Measurements from ENCODE around the gene NNMT.

DNA sequence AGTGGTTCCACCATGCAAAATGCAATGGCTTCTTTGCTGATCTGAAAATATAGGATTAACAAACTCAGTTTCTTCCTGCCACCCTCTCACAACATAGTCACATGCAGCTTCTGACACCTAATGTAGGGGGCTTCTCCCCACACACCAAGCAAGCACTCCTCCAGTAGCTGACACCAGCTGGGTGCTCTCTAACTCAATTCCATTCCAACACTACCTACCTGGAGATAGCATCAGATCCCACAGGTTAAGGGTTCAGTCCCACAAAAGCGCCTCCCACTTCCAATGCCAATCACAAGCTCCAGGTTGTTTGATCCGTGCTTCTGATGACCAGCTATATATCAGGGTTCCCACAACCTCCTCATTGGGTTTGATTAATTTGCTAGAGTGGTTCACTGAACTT is 31.8 kb upstream of the NNMT start:
- no peak for TF ChIP-seq EZH2 (IDR thresholded peaks at IDR 0.05; ENCODE audit: low read depth)
- TF ChIP-seq, protein P1, sequence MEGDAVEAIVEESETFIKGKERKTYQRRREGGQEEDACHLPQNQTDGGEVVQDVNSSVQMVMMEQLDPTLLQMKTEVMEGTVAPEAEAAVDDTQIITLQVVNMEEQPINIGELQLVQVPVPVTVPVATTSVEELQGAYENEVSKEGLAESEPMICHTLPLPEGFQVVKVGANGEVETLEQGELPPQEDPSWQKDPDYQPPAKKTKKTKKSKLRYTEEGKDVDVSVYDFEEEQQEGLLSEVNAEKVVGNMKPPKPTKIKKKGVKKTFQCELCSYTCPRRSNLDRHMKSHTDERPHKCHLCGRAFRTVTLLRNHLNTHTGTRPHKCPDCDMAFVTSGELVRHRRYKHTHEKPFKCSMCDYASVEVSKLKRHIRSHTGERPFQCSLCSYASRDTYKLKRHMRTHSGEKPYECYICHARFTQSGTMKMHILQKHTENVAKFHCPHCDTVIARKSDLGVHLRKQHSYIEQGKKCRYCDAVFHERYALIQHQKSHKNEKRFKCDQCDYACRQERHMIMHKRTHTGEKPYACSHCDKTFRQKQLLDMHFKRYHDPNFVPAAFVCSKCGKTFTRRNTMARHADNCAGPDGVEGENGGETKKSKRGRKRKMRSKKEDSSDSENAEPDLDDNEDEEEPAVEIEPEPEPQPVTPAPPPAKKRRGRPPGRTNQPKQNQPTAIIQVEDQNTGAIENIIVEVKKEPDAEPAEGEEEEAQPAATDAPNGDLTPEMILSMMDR (conservative IDR thresholded peaks at IDR 0.05) = no peak

Data from PC-9 (cell line).